ENCODE data around the gene KRTAP3-2. TPM values are rescaled to one million over a fixed set of nuclear protein-coding genes. Genes with fewer than 3 reads are reported as not detected.

Gene KRTAP3-2
- total RNA-seq: not detected in 2 replicates

GRCh38 chr17:40999563-40999962 lies at the start of gene KRTAP3-2:
Gene KRTAP3-2 (minus strand): TSS chr17:40999906. CDS start chr17:40999853, 53 bp downstream.

GRCh38 chr17:41046735-41047465 lies 47.2 kb upstream of the KRTAP3-2 start, which contains the start of gene KRTAP2-1:
Gene KRTAP2-1 (minus strand): TSS chr17:41047316. CDS start chr17:41047267, 49 bp downstream.

GRCh38 chr17:41040783-41041571 lies 41.3 kb upstream of the KRTAP3-2 start, which contains the start of gene KRTAP1-1:
Gene KRTAP1-1 (minus strand): TSS chr17:41041450. CDS start chr17:41041397, 53 bp downstream.

DNA sequence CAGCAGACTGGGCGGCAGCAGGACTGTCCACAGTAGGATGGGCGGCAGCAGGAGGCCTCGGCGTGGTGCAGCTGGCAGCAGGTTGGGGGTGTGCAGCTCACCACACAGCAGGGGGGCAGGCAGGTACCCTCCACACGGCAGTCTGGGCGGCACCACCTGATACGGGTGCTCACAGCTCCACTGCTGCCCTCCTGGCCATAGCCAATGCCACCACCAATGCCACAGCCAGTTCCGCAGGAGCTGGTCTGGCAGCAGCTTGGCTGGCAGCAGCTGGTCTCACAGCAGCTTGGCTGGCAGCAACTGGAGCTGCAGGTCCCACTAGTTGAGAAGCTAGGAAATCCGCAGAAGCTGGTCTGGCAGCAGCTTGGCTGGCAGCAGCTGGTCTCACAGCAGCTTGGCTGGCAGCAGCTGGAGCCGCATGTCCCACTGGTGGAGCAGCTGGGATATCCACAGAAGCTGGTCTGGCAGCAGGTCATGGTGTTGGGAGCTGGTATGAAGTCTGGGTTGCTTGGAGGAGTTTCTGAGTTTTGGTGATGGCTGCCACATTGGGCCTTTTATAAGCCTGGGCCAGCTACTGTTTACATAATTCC lies 34.7 kb upstream of the KRTAP3-2 start, which contains the start of gene KRTAP1-3:
TSS of gene KRTAP1-3 (minus strand) at position 529 of the 590 bp plus-strand sequence. CDS start at position 476, 53 bp downstream.

DNA sequence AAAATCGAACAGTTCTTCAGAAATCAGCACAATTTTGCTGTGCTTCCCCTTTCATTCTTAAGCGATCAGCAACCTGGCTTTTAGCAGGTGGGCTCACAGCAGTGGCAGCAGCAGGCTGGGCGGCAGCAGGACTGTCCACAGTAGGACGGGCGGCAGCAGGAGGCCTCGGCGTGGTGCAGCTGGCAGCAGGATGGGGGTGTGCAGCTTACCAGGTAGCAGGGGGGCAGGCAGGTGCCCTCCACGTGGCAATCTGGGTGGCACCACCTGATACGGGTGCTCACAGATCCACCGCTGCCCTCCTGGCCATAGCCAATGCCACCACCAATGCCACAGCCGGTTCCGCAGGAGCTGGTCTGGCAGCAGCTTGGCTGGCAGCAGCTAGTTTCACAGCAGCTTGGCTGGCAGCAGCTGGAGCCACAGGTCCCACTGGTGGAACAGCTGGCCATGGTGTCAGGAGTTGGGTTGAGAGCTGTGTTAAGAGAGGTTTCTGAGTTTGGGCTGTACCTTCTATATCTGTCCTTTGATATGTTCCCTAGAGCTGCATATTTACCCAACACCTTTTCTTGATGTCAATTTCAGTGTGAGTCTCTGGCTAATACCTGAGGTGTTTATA lies 30.0 kb upstream of the KRTAP3-2 start, which contains the start of gene KRTAP1-4:
TSS of gene KRTAP1-4 (minus strand) at position 563 of the 613 bp plus-strand sequence. CDS start at position 446, 117 bp downstream.

DNA sequence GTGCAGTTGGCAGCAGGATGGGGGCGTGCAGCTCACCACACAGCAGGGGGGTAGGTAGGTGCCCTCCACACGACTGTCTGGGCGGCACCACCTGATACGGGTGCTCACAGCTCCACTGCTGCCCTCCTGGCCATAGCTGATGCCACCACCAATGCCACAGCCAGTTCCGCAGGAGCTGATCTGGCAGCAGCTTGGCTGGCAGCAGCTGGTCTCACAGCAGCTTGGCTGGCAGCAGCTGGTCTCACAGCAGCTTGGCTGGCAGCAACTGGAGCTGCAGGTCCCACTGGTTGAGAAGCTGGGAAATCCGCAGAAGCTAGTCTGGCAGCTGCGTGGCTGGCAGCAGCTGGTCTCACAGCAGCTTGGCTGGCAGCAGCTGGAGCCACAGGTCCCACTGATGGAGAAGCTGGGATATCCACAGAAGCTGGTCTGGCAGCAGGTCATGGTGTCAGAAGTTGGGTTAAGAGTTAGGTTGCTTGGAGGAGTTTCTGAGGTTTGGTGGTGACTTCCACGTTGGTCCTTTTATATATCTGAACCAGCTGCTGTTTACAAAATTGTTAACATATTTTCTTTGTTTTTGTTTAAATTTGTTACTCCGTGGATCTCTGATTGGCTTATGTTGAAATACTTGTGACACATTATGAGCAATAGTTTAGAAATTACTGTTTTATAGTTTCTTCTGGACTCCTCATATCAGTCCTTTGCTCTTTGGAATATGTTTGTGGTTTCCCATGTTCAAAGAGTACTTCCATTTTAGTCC lies 27.2 kb upstream of the KRTAP3-2 start, which contains the start of gene KRTAP1-5:
TSS of gene KRTAP1-5 (minus strand) at position 494 of the 757 bp plus-strand sequence. CDS start at position 441, 53 bp downstream.

GRCh38 chr17:41008811-41009210 lies 9.1 kb upstream of the KRTAP3-2 start, which contains the start of gene KRTAP3-1:
Gene KRTAP3-1 (minus strand): TSS chr17:41009128. CDS start chr17:41009074, 54 bp downstream.

GRCh38 chr17:40993839-40994238 lies 5.9 kb downstream of the KRTAP3-2 start, which contains the start of gene KRTAP3-3:
Gene KRTAP3-3 (minus strand): TSS chr17:40994164. CDS start chr17:40994097, 67 bp downstream.

DNA sequence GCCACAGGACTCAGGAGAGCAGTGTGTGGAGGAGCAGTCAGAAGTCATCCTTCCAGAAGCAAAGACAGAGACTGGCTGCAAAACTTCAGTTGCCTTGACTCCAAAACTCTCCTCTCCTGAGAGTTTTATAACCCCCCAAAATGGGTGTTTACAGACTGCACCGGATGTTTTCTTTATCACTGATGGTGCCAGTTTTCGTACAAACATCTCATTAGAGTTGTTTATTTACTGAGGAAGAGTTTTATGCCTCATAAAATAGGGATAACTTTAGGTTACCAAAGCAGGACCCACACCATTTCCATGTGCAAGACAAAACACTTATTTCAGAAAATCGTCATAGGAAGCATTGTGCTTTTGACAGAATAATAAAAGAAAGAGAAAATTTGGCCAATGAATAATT lies 15.5 kb downstream of the KRTAP3-2 start, which contains the start of gene KRT40:
TSS of gene KRT40 (minus strand) at position 101 of the 400 bp plus-strand sequence. CDS start at position 48, 53 bp downstream.

DNA sequence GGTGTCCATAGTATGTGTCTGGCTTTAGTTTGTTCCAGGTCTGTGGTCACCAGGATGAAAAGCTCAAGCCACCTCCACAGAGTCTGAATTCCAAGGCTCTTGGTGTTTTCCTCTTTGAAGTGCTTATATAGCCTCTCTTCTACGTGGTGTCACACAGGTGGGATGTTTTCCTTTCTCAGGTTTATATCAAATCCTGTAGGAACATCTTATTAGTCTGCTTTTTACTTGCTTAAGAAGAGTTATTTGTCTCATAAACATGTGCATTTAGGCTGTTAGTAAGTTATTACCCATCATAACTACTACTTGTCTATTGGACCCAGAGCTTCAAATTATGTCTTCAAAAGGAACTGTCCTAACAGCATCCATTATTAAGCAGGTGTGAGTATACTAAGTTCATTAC lies 32.9 kb downstream of the KRTAP3-2 start, which contains the start of gene KRT39:
TSS of gene KRT39 (minus strand) at position 101 of the 400 bp plus-strand sequence. CDS start at position 9, 92 bp downstream.

Small RNAs within 50 kb of the gene (small RNA-seq; reads per million reads assigned to genes)
- gene KRTAP3-4P: not detected

Other genes with a start within 250 kb of the KRTAP3-2 start
- gene KRT25, start 244.6 kb downstream of the KRTAP3-2 start, total RNA-seq: not detected in 2 replicates
- gene KRT26, start 227.7 kb downstream of the KRTAP3-2 start, total RNA-seq: not detected in 2 replicates
- gene KRT27, start 217.4 kb downstream of the KRTAP3-2 start, total RNA-seq: not detected in 2 replicates
- gene KRT28, start 199.9 kb downstream of the KRTAP3-2 start, total RNA-seq: not detected in 2 replicates
- gene KRT10, start 177.3 kb downstream of the KRTAP3-2 start, total RNA-seq: 7.1 and 7.6 TPM in 2 replicates
- gene KRT12, start 132.7 kb downstream of the KRTAP3-2 start, total RNA-seq: not detected in 2 replicates
- not detected in 2 replicates for gene KRT20, start 114.7 kb downstream of the KRTAP3-2 start, total RNA-seq
- 0.39 and 0.43 TPM in 2 replicates for gene KRT23, start 62.3 kb downstream of the KRTAP3-2 start, total RNA-seq
- gene KRT39, start 33.0 kb downstream of the KRTAP3-2 start, total RNA-seq: not detected in 2 replicates
- not detected in 2 replicates for gene KRT40, start 15.6 kb downstream of the KRTAP3-2 start, total RNA-seq
- not detected in 2 replicates for gene KRTAP3-3, start 5.7 kb downstream of the KRTAP3-2 start, total RNA-seq
- not detected in 2 replicates for gene KRTAP3-1, start 9.2 kb upstream of the KRTAP3-2 start, total RNA-seq
- gene KRTAP1-5, start 27.3 kb upstream of the KRTAP3-2 start, total RNA-seq: 1.3 and 11.6 TPM in 2 replicates
- not detected in 2 replicates for gene KRTAP1-4, start 30.3 kb upstream of the KRTAP3-2 start, total RNA-seq
- not detected in 2 replicates for gene KRTAP1-3, start 35.0 kb upstream of the KRTAP3-2 start, total RNA-seq
- gene KRTAP1-1, start 41.5 kb upstream of the KRTAP3-2 start, total RNA-seq: not detected in 2 replicates
- gene KRTAP2-1, start 47.4 kb upstream of the KRTAP3-2 start, total RNA-seq: not detected in 2 replicates
- gene KRTAP2-2, start 55.3 kb upstream of the KRTAP3-2 start, total RNA-seq: not detected in 2 replicates
- gene KRTAP2-3, start 60.2 kb upstream of the KRTAP3-2 start, total RNA-seq: 0.26 and 1.1 TPM in 2 replicates
- not detected in 2 replicates for gene KRTAP2-4, start 66.0 kb upstream of the KRTAP3-2 start, total RNA-seq
- not detected in 2 replicates for gene KRTAP4-7, start 84.2 kb upstream of the KRTAP3-2 start, total RNA-seq
- not detected in 2 replicates for gene KRTAP4-8, start 98.2 kb upstream of the KRTAP3-2 start, total RNA-seq
- not detected in 2 replicates for gene KRTAP4-16, start 102.3 kb upstream of the KRTAP3-2 start, total RNA-seq
- not detected in 2 replicates for gene KRTAP4-9, start 105.5 kb upstream of the KRTAP3-2 start, total RNA-seq
- gene KRTAP4-11, start 118.5 kb upstream of the KRTAP3-2 start, total RNA-seq: not detected in 2 replicates
- not detected in 2 replicates for gene KRTAP4-12, start 124.3 kb upstream of the KRTAP3-2 start, total RNA-seq
- not detected in 2 replicates for gene KRTAP4-6, start 140.6 kb upstream of the KRTAP3-2 start, total RNA-seq
- gene KRTAP4-5, start 149.9 kb upstream of the KRTAP3-2 start, total RNA-seq: not detected in 2 replicates
- not detected in 2 replicates for gene KRTAP4-4, start 160.8 kb upstream of the KRTAP3-2 start, total RNA-seq
- gene KRTAP4-3, start 168.3 kb upstream of the KRTAP3-2 start, total RNA-seq: not detected in 2 replicates
- not detected in 2 replicates for gene KRTAP4-2, start 178.3 kb upstream of the KRTAP3-2 start, total RNA-seq
- gene KRTAP4-1, start 185.0 kb upstream of the KRTAP3-2 start, total RNA-seq: not detected in 2 replicates
- not detected in 2 replicates for gene KRTAP9-1, start 190.0 kb upstream of the KRTAP3-2 start, total RNA-seq
- gene KRTAP9-2, start 226.7 kb upstream of the KRTAP3-2 start, total RNA-seq: not detected in 2 replicates
- not detected in 2 replicates for gene KRTAP9-3, start 232.5 kb upstream of the KRTAP3-2 start, total RNA-seq
- gene KRTAP9-8, start 238.1 kb upstream of the KRTAP3-2 start, total RNA-seq: not detected in 2 replicates
- gene KRTAP9-4, start 249.8 kb upstream of the KRTAP3-2 start, total RNA-seq: not detected in 2 replicates

Measured in articular chondrocyte of knee joint (primary cell).